KMS-11 (cell line): ENCODE measurements around the gene STX10.

Source experiments
- H2AFZ ChIP-seq: fragments of 200-600 bp; sonication (generic); 2 replicates; pipeline ENCODE4 v1.6.1; 2016; ENCODE audit warnings: antibody characterized with exemption, mixed run types, low read depth
- H3K27ac ChIP-seq: fragments of 200-600 bp; sonication (generic); 2 replicates; pipeline ENCODE4 v1.6.1; 2016; ENCODE audit warnings: mild to moderate bottlenecking, mixed run types
- H3K27me3 ChIP-seq: fragments of 200-600 bp; sonication (generic); 2 replicates; pipeline ENCODE4 v1.6.1; 2017; ENCODE audit warnings: mild to moderate bottlenecking, low read depth, mixed run types, moderate library complexity; ENCODE audit not compliant: insufficient read depth
- H3K36me3 ChIP-seq: fragments of 200-600 bp; sonication (generic); 2 replicates; pipeline ENCODE4 v1.6.1; 2017; ENCODE audit warnings: mild to moderate bottlenecking, mixed run types; ENCODE audit not compliant: insufficient read depth
- H3K4me1 ChIP-seq: fragments of 200-600 bp; sonication (generic); 2 replicates; pipeline ENCODE4 v1.6.1; 2016; ENCODE audit warnings: mild to moderate bottlenecking, low read depth, mixed run types; ENCODE audit not compliant: poor library complexity, severe bottlenecking
- H3K4me2 ChIP-seq: fragments of 200-600 bp; sonication (generic); 2 replicates; pipeline ENCODE4 v1.7.0; 2016; ENCODE audit warnings: mild to moderate bottlenecking, mixed run types
- H3K4me3 ChIP-seq: fragments of 200-600 bp; sonication (generic); IDR thresholded peaks from 2 replicates; pipeline ENCODE4 v1.6.1; 2017; ENCODE audit warnings: low read depth, low read length, mixed read lengths; ENCODE audit not compliant: insufficient read depth
- H3K79me2 ChIP-seq: fragments of 200-600 bp; sonication (generic); 2 replicates; pipeline ENCODE4 v1.6.1; 2016; ENCODE audit warnings: low read depth, mixed run types; ENCODE audit not compliant: insufficient read depth
- H3K9ac ChIP-seq: fragments of 200-600 bp; sonication (generic); 2 replicates; pipeline ENCODE4 v1.6.1; 2016; ENCODE audit warnings: mild to moderate bottlenecking, mixed run types
- H4K20me1 ChIP-seq: fragments of 200-600 bp; sonication (generic); 2 replicates; pipeline ENCODE4 v1.6.1; 2016; ENCODE audit warnings: mild to moderate bottlenecking, mixed run types; ENCODE audit not compliant: insufficient read depth
- TF ChIP-seq, protein P1 (sequence below): fragments of 200-600 bp; sonication (generic); conservative IDR thresholded peaks from 2 replicates; pipeline ENCODE4 v1.6.1; 2017; ENCODE audit warnings: low read depth, mild to moderate bottlenecking, antibody characterized with exemption, low read length, moderate library complexity, mixed read lengths

Gene STX10

GRCh38 chr19:13101590-13102415 lies 48.4 kb downstream of the STX10 start:
- Histone ChIP-seq H3K9ac (no peak overlapping the region), H3K36me3 (no peaks in the 10 kb centered on the region), H4K20me1 (no peaks in the 10 kb centered on the region), H3K79me2 (no peaks in the 10 kb centered on the region), H3K27ac (no peak overlapping the region), H3K27me3 (peaks cover 25% of the 10 kb centered on the region), H3K4me3 (no peak overlapping the region), H3K4me2 (no peak overlapping the region), H2AFZ (no peak overlapping the region), H3K4me1 (peaks cover 6% of the 10 kb centered on the region)
- TF ChIP-seq, protein P1, sequence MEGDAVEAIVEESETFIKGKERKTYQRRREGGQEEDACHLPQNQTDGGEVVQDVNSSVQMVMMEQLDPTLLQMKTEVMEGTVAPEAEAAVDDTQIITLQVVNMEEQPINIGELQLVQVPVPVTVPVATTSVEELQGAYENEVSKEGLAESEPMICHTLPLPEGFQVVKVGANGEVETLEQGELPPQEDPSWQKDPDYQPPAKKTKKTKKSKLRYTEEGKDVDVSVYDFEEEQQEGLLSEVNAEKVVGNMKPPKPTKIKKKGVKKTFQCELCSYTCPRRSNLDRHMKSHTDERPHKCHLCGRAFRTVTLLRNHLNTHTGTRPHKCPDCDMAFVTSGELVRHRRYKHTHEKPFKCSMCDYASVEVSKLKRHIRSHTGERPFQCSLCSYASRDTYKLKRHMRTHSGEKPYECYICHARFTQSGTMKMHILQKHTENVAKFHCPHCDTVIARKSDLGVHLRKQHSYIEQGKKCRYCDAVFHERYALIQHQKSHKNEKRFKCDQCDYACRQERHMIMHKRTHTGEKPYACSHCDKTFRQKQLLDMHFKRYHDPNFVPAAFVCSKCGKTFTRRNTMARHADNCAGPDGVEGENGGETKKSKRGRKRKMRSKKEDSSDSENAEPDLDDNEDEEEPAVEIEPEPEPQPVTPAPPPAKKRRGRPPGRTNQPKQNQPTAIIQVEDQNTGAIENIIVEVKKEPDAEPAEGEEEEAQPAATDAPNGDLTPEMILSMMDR: no peak

DNA sequence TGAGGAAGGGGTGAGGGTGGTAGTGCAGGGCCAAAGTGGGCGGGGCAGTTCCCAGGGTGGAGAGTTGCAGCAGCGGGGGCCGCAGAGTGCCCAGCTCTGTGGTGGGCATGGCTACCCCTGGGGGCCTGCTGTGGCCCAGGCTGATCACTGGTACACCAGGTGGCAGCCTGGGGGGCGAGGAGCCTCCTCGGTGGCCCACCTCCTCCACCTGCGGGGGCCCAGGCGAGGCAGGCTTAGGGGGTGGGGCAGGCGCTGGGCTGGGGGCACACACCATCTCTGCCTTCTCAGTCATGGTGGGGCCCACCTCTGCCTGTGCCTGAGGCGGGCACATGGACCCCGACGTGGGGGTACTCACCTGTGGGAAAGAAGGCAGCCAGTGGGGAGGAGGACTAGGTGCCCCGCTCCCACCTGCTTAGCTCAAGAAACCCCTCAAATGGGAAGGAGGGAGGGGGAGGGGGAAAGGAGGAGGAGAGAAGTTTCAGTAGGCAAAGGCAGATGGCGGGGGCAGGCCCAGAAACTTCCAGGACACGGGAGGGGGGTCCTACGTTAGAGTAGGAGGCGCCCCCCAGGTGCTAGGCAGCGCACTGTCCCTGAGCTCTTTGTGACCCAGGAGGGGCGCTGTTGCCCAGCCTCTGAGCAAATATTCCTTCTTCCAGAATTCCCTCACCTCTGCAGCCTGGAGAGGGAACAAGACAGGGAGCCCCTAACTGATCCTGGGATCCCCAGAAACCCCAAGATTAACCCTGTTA lies 49.2 kb downstream of the STX10 start:
- peaks cover 8% of the 10 kb centered on the region for H3K4me1 ChIP-seq

DNA sequence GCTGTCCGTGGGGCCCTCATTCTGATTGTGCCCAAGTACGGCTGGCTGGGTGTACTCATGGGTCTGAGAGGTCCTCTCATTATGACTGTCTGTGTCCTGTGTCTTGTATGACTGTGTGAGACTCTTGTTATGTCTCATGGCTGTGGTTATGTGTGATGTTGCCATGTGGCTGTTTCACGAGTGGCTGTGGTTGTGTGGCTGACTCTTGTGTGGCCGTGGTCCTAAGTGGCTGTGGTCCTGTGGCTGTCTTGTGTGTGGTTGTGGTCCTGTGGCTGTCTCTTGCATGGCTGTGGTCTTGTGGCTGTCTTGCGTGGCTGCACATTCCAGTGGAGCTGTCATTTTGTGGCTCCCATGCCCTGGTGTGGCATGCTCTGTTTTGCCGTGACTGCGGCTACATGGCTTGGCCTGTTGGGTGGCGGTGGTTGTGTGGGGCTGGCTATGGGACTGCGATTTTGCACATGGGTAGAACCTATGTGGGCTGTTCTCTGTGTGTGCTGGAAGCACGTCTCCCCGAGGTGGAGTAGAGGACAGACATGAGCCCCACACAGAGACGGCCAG lies 50.1 kb downstream of the STX10 start:
- H3K27ac ChIP-seq: no peak overlapping the region
- TF ChIP-seq, protein P1: no peak
- H3K27me3 ChIP-seq: peaks cover 42% of the 10 kb centered on the region
- no peak overlapping the region for H2AFZ ChIP-seq
- no peaks in the 10 kb centered on the region for H3K79me2 ChIP-seq
- no peak overlapping the region for H3K9ac ChIP-seq
- peaks cover 17% of the 10 kb centered on the region for H3K4me1 ChIP-seq
- H3K36me3 ChIP-seq: no peaks in the 10 kb centered on the region
- no peak overlapping the region for H3K4me3 ChIP-seq
- H4K20me1 ChIP-seq: no peaks in the 10 kb centered on the region
- no peak overlapping the region for H3K4me2 ChIP-seq

More for the DNA sequence above, 49.2 kb downstream of the STX10 start:
- no peak overlapping the region for H3K27ac ChIP-seq
- H3K4me2 ChIP-seq: no peak overlapping the region
- H3K27me3 ChIP-seq: peaks cover 33% of the 10 kb centered on the region
- no peak overlapping the region for H2AFZ ChIP-seq
- no peak overlapping the region for H3K4me3 ChIP-seq
- H3K9ac ChIP-seq: no peak overlapping the region
- H4K20me1 ChIP-seq: no peaks in the 10 kb centered on the region
- no peaks in the 10 kb centered on the region for H3K36me3 ChIP-seq
- H3K79me2 ChIP-seq: no peaks in the 10 kb centered on the region
- TF ChIP-seq, protein P1: no peak

GRCh38 chr19:13099073-13099999 lies 50.8 kb downstream of the STX10 start:
- no peak overlapping the region for H2AFZ ChIP-seq
- H3K79me2 ChIP-seq: no peaks in the 10 kb centered on the region
- H3K4me1 ChIP-seq: peaks cover 24% of the 10 kb centered on the region
- TF ChIP-seq, protein P1: no peak
- H3K9ac ChIP-seq: no peak overlapping the region
- H3K4me3 ChIP-seq: no peak overlapping the region
- no peak overlapping the region for H3K27ac ChIP-seq
- H3K36me3 ChIP-seq: no peaks in the 10 kb centered on the region
- H3K27me3 ChIP-seq: peaks cover 48% of the 10 kb centered on the region
- no peak overlapping the region for H3K4me2 ChIP-seq
- no peaks in the 10 kb centered on the region for H4K20me1 ChIP-seq
